GM18873 (cell line): ENCODE results near the gene DSTYK.
"Not testable (repeated sequence)": the region's sequence is repeated elsewhere in the genome, so short reads cannot be mapped to it uniquely, and the experiment has no call there.

Source experiments
- ATAC-seq: cut with Tn5 transposase; IDR thresholded peaks from one replicate; pipeline ENCODE4 v1.9.1; 2021; ENCODE audit warnings: mild to moderate bottlenecking, moderate library complexity, moderate number of reproducible peaks; ENCODE audit not compliant: unreplicated experiment, low FRiP score

The DSTYK gene

DNA sequence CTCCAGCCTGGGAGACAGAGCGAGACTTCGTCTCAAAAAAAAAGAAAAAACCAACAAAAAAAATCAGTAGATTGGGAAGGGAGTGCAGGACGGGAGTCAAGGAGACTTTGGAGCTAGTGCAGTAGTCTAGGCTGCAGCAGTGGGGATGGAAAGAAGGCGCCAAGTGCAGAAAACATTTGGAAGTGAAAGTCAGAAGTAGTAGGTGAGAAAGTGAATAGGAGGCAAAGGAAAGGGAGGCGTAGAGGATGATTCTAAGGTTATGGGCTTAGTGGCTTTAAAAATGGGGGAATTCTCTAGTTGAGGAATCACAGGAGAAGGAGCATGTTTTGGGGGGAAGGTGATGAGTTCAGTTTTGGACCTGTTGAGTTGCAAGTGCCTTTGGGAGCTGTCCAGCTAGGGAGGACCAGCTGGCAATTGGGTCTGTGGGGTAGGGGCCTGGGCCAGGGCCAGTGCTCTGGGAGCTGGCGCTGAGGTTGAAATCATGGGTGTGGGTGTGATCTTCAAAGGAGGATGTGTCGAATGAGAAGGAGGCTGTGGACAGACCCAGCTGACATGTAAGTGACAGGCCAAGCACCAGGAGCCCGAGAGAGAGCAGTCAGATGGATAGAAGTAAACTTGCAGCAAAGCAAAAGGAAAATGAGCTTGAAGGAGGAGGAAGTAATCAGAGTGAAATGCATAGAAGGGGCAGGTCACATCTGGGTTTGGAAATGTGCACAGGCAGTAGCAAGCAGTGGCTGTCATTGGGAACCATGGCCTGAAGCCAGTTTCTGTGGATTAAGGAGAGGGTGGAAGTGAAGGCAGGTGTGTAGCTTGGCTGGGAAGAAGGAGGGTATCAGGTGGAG is 32.1 kb upstream of the DSTYK start:
- no peak for ATAC-seq

DNA sequence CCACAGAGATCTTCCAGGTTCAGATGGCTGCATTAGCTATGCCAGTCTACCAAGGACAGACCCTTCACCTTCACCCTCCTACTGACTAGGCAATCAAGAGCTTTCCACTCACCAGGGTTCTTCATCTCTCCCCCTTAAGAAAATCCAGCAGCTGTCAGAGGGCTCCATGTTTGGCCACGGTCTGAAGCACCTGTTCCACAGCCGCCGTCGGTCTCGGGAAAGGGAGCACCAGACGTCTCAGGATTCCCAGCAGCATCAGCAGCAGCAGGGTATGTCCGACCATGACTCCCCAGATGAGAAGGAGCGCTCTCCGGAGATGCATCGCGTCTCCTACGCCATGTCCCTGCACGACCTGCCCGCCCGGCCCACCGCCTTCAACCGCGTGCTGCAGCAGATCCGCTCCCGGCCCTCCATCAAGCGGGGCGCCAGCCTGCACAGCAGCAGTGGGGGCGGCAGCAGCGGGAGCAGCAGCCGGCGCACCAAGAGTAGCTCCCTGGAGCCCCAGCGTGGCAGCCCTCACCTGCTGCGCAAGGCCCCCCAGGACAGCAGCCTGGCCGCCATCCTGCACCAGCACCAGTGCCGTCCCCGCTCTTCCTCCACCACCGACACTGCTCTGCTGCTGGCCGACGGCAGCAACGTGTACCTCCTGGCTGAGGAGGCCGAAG is 30.0 kb upstream of the DSTYK start:
- no peak for ATAC-seq

- ATAC-seq, result no peak
Observed at GRCh38 chr1:205240569-205240968, 29.1 kb upstream of the DSTYK start.

DNA sequence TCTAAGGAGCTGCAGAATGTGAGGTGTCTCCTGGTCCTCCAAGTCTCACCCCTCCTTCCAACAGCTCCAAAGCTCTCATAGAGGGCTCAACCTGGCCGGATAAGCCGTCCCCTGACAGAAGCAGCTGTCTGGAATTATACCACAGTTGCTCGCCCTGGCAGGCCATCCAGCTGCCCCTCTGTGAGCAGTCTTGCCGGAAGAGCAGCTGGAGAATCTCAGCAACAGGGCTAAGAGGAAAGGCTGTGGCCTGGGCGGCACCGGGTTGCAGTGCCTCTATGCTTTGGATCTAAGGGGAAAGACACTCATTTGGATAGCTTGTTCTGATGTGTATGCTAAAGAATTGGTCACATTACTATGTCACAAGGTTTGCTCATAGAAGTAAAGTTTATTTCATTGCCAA is 28.6 kb upstream of the DSTYK start:
- no peak for ATAC-seq

- ATAC-seq, result no peak
Observed at GRCh38 chr1:205239078-205239477, 27.6 kb upstream of the DSTYK start.

DNA sequence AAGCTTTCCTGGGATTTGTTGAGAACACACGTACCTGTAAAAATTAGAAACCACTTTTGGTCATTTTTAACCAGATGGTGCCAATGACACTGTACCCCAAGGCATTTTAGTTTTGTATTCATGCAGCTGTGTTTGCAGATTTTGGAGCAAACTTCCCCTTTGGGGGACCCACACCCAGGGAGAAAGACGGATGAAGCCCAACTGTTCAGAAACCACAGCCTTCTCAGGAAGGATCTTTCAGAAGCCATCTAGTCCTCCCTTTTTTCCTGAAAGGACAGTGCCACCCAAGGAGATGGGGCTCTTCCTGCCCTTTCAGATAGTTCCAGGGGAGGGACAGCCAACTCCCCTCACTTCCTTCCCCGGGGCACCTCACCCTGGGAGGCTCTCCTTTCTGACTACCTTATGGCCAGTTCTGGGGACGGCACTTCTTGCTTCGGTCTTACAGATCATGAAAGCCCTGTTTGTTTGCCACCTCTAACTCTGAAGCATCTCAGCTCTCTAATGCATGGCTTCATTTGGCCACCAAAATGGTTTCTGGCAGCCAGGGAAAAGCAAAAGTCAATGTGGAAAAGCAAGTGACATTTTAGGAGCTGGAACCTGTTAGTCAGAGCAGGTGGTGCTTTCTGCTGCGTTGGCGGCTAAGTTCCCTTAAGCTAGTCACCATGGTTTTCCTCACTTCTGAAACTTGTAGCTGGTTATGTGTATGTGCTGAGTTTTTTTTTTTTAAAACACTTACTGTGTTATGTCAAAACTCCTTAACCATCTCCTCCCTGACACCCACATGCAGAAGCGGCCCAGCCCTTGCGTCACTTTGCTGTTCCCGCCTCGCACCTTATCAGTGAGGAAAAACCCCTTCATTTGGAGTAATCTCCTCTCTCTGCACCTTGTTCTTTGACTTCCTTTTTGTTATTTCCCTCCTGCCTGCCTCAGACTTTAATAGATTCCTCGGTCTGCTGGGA is 26.3 kb upstream of the DSTYK start:
- ATAC-seq, result no peak

DNA sequence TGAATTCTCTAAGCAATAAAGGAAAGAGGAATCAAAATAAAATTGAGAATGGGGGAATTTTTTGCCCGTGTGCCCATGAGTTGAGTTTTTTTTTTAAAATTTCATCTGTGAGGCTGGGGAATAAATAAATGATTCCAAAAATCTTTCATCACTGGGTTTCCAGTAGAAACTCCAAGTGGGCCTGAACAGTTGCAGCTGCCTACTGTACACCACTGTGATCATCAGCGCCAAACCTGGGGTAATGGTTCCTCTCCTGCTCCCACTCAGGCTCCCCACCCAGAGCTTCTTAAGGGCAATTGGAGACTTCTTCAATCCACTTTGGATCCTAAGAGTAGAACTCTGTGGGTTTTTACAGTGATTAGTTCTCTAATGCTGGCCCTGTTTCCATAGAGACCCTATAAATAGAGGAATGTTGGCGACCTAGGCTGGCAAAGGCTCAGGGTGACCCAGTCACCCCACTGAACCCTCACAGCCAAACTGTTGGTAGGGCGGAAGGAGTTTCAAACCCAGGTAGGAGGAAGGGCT is 25.5 kb upstream of the DSTYK start:
- ATAC-seq, result no peak

DNA sequence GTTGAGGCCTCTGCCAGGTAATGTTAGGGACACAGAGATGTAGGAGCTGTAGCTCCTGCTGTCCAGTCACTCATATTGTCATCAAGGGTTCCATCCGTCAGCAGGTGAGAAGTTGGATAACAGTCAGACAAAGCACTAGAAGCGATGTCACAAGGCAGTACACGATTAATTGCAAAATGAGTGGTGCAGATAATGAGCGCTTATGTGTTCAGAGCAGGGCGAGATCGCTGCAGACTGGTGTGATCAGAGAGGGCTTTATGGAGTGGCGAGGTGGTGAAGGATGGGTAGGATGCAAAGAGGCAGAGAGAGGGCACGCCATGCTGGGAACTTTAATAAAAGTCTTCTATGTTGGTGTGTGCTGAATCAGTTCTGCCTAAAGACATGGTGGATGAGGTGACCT is 25.0 kb upstream of the DSTYK start:
- ATAC-seq, result no peak

GRCh38 chr1:205235951-205236350 is 24.4 kb upstream of the DSTYK start:
- ATAC-seq, result no peak

- ATAC-seq, result not testable (repeated sequence)
Observed at GRCh38 chr1:205233986-205234385, 22.5 kb upstream of the DSTYK start.

- no peak for ATAC-seq
Observed at GRCh38 chr1:205232945-205233397, 21.5 kb upstream of the DSTYK start.

- no peak for ATAC-seq
Observed at GRCh38 chr1:205232127-205232820, 20.8 kb upstream of the DSTYK start.

DNA sequence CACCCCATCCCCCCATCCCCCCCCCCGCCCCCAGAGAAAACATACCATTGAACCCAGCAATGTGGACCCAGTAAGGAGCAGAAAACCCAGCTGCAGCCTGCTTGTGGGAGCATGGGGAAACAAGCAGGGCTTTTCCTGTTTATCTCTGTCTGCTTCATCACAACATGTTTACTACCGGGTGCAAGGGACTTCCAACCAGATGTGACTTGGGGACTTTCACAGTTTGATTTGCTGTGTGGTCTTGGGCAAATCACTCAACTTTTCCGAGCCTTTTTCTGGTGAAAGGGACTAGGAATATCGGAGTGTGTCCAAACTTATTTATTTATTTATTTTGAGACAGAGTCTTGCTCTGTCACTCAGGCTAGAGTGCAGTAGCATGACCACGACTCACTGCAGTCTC is 19.5 kb upstream of the DSTYK start:
- ATAC-seq, result no peak

DNA sequence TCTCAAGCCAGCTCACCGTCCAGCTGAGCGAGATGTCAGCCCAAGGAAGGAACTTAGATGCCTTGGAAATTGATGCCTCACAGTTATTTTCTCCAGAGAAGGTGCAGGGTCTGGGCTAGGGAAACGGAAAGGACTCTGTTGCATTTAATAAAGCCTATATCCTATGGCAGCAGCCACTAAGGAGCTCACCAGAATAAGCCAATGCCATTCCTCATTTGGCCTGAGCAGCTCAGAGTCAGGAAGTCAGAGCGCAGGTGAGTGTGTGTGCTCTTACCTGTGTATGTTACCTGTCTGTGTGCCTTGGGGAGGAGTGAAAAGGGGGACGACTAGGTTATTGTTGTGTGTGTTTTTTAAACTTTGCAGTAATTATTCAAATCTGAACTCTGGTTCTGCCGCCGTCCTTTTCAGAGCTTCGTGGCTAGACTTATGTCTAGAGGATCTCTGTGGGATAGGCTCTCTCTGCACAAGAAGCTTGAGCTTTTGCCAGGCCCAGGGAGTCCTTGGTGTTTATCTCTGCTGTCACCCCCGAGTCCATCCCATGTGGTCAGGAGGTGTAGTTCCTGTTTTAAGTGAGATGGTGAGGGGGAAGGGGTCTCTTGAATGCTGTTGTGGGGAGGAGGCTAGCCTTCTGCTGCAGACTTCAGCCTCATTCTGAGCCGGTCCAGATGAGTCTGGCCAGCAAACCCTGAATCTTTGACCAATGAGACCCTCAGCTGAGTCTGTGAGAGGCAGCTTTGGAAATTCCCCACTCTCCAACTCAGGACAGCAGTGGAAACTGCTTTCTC is 18.6 kb upstream of the DSTYK start:
- no peak for ATAC-seq

- ATAC-seq, result no peak
Observed at GRCh38 chr1:205229399-205229871, 17.9 kb upstream of the DSTYK start.

DNA sequence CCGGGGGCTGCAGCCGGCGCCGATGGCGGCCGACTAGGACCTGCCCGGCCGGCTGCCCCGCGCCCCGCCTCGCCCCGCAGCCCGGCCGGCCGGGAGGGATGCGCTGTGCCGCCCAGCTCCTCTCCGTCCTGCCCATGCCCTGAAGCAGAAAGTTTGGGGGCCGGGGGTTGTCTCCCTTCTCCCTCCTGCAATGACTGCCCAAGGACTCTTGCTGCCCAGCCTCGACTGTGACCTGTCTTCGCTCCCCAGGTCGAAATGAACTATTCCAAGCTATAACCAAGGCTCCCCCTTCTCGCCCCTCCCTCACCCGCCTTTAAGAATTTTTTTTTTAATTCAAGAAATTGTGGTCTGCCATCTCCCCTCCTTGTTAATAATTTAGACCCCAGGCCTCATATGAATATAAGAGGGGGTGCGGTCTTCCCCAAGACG is 16.6 kb upstream of the DSTYK start:
- no peak for ATAC-seq

DNA sequence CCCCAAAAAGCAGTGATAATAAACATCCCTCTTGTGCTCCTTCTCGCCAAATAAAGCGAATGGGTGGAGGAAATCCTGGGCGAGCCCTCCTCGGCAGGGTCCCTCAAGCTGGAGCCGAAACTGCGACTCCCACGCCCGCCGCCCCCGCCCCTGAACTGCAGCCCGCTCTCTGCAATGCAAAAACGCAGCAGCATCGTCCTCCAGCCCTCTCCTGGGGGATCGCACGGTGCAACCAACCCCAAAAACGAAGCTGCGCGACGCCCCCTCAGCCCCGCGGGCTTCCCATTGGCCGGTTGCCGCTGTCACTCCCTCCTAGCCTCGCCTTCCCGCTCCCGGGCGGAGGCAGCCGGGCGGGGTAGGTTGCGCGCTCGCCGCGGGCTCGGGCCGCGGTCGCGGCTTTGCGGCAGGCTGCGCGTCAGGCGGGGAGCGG is 16.1 kb upstream of the DSTYK start, which contains the start of gene TMCC2:
Gene TMCC2 (plus strand): TSS at position 363 of the 430 bp plus-strand sequence. CDS start 619 bp downstream, outside the sequence.
- no peak for ATAC-seq

DNA sequence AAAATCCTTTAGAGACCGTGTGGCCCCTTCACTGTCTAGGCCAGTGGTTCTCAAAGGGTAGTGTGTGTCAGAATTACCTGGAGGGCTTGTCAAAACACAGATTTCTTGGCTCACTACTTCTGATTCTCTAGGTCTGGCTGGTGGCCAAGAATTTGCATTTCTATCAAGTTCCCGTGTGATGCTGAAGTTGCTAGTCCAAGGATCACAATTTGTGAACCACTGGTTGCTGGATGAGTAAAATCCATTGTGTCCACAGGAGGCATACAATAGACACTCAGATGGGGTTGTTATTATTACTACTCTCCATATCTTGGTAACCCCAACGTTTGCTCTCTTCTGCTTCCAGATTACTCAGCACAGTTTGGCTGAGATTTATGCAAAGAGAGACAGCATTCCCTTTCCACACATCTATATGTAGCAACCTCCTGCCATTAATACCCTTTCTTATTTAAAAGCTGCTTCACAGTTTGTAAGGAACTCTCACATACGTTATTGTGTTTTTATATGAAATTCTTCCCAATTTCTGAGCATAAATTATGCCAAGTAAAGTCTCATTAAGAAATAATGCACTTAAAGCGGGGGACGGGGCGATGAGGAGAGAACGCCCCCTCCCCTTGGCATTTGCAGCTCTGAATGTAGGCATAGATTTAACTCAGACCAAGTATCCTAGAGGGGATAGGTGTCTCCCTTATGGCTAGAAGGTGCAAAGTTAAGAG is 15.5 kb upstream of the DSTYK start:
- ATAC-seq, result no peak
